ENCODE data around the gene RUFY3. TPM values are rescaled to one million over a fixed set of nuclear protein-coding genes. Genes with fewer than 3 reads are reported as not detected.

RUFY3 gene
- total RNA-seq, 1 experiment from 2014 or later: 32.9 TPM

- ChIA-PET CTCF (no interaction called here), POLR2A (no interaction called here), RAD21 (ENCODE audit: low non-redundant PET in 1 of 2, low total read pairs in 2 of 2, uncharacterized antibody in 2 of 2, unreplicated experiment in 2 of 2) (no interaction called here)
- Histone ChIP-seq H3K79me2 (ENCODE audit: insufficient read depth, low read length) (no peaks in the 10 kb centered on the region), H3K4me2 (ENCODE audit: low read length) (no peak overlapping the region), H3K27me3 (ENCODE audit: insufficient read depth, low read length) (no peaks in the 10 kb centered on the region), H3K4me3 (replicated peaks in 1 of 2; ENCODE audit: low read depth in 1 of 2, low read length in 2 of 2) (no peak overlapping the region), H3K9me3 (ENCODE audit: control insufficient read depth in 1 of 2, insufficient read depth in 1 of 2, low read depth in 1 of 2, low read length in 2 of 2) (no peaks in the 10 kb centered on the region), H2AFZ (ENCODE audit: low read depth, low read length, poor library complexity, severe bottlenecking) (no peak overlapping the region), H3K9ac (ENCODE audit: low read length) (no peak overlapping the region), H3K9me2 (ENCODE audit: insufficient read depth) (no peaks in the 10 kb centered on the region), H3K36me3 (ENCODE audit: control insufficient read depth in 1 of 2, insufficient read depth in 2 of 2, low read length in 2 of 2) (peaks cover 0 to 8% of the 10 kb centered on the region in 2 experiments; a peak in 1 of 4 replicates), H3K4me1 (ENCODE audit: control insufficient read depth in 1 of 2, insufficient read depth in 2 of 2, low read length in 2 of 2) (no peaks in the 10 kb centered on the region), H3K27ac (ENCODE audit: low read depth, low read length) (no peak overlapping the region), H4K20me1 (ENCODE audit: insufficient read depth) (no peaks in the 10 kb centered on the region)
- TF ChIP-seq JUND (IDR thresholded peaks at IDR 0.05) (no peak), SIN3A (IDR thresholded peaks at IDR 0.05; ENCODE audit: low read depth) (no peak)
- intact Hi-C loops (cut with micrococcal nuclease): no loop called here
- no peak for DNase-seq (ENCODE audit: low read depth, low spot score)
- no TSS peak for BruUV-seq (replicated peaks)
- no peak for ATAC-seq
Measured at GRCh38 chr4:70802928-70803580, 81.3 kb downstream of the RUFY3 start.

GRCh38 chr4:70808151-70808550 is 86.4 kb downstream of the RUFY3 start:
- no peak overlapping the region for H2AFZ ChIP-seq (ENCODE audit: low read depth, low read length, poor library complexity, severe bottlenecking)
- H3K36me3 ChIP-seq (ENCODE audit: control insufficient read depth in 1 of 2, insufficient read depth in 2 of 2, low read length in 2 of 2): no peaks in the 10 kb centered on the region
- no peaks in the 10 kb centered on the region for H4K20me1 ChIP-seq (ENCODE audit: insufficient read depth)
- no peaks in the 10 kb centered on the region for H3K9me3 ChIP-seq (ENCODE audit: control insufficient read depth in 1 of 2, insufficient read depth in 1 of 2, low read depth in 1 of 2, low read length in 2 of 2)
- H3K27ac ChIP-seq (ENCODE audit: low read depth, low read length): no peak overlapping the region
- no peaks in the 10 kb centered on the region for H3K4me1 ChIP-seq (ENCODE audit: control insufficient read depth in 1 of 2, insufficient read depth in 2 of 2, low read length in 2 of 2)
- H3K9me2 ChIP-seq (ENCODE audit: insufficient read depth): no peaks in the 10 kb centered on the region
- no TSS peak for BruUV-seq (replicated peaks)
- POLR2A ChIA-PET: no interaction called here
- no peak overlapping the region for H3K4me3 ChIP-seq (replicated peaks in 1 of 2; ENCODE audit: low read depth in 1 of 2, low read length in 2 of 2)
- no peak for ATAC-seq
- DNase-seq (ENCODE audit: low read depth, low spot score): no peak
- CTCF ChIA-PET: no interaction called here
- no peak overlapping the region for H3K9ac ChIP-seq (ENCODE audit: low read length)
- TF ChIP-seq REST (IDR thresholded peaks at IDR 0.05; ENCODE audit: low read depth) (no peak), ZFX (IDR thresholded peaks at IDR 0.05) (no peak), SRF (IDR thresholded peaks at IDR 0.05; ENCODE audit: low read depth) (no peak), ZBTB33 (IDR thresholded peaks at IDR 0.05; ENCODE audit: extremely low read depth, insufficient replicate concordance, low read length) (no peak), CBX3 (IDR thresholded peaks at IDR 0.05; ENCODE audit: low read depth) (no peak), SP1 (IDR thresholded peaks at IDR 0.05; ENCODE audit: low read depth) (no peak), ELF1 (IDR thresholded peaks at IDR 0.05; ENCODE audit: borderline replicate concordance, low read depth) (no peak), FOSL1 (IDR thresholded peaks at IDR 0.05; ENCODE audit: low read depth) (no peak), SIN3A (IDR thresholded peaks at IDR 0.05; ENCODE audit: low read depth) (no peak), CEBPB (IDR thresholded peaks at IDR 0.05; ENCODE audit: low read depth) (no peak), POLR2A (IDR thresholded peaks at IDR 0.05; ENCODE audit: borderline replicate concordance, extremely low read depth, insufficient read depth, insufficient read length) (no peak), YY1 (IDR thresholded peaks at IDR 0.05; ENCODE audit: extremely low read depth, insufficient replicate concordance, low read depth, low read length) (no peak), POLR2AphosphoS5 (IDR thresholded peaks at IDR 0.05; ENCODE audit: low read depth, low read length) (no peak), EZH2 (IDR thresholded peaks at IDR 0.05) (no peak)
- intact Hi-C loops (cut with micrococcal nuclease): no loop called here
- no peaks in the 10 kb centered on the region for H3K27me3 ChIP-seq (ENCODE audit: insufficient read depth, low read length)
- H3K4me2 ChIP-seq (ENCODE audit: low read length): no peak overlapping the region
- RAD21 ChIA-PET (ENCODE audit: low non-redundant PET in 1 of 2, low total read pairs in 2 of 2, uncharacterized antibody in 2 of 2, unreplicated experiment in 2 of 2): no interaction called here
- H3K79me2 ChIP-seq (ENCODE audit: insufficient read depth, low read length): no peaks in the 10 kb centered on the region

All from HCT116 (cell line).